Stimulated activated CD8-positive, alpha-beta memory T cell treated with anti-CD3 and anti-CD28 coated beads, Interleukin-7, amount 100 ng/mL, for 24 hours (primary cell): ENCODE results near the gene CMSS1.

Source experiments
- DNase-seq: peaks from one replicate; pipeline ENCODE4 v3.0.0-alpha.2; 2020; ENCODE audit warnings: low read depth

CMSS1 gene

DNA sequence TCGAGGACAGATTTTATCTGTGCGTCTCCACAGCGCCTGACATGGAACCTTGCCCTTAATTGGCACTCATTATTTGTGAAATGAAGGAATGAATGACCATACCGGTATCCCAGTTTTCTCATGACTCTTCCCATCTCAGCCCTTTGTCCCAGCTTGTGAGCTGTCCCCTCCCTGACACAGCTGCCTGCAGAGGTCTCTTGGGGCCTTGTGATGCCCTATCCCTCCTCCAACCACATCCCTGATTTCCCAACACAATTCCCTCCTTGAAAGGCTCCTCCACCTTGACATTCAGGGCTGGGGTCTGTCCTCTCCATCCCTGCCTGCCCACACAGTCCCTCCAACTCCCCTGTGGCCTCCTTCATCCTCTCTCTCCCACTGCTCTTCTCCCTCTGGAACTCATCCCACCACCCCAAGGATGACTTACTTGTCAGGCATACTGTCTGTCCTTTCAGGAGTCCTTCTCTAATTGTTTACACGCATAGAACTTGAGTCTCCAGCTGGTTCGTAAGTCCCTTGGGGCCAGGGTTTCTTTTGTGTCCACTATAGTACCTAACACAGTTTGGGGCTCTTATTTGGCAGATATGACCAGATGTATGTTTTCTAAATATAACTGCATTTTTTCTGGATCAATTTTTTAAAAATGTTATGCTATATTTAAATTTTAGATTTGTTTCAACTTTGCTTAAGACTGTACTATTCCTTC lies 332.2 kb downstream of the CMSS1 start:
- DNase-seq: no peak

DNA sequence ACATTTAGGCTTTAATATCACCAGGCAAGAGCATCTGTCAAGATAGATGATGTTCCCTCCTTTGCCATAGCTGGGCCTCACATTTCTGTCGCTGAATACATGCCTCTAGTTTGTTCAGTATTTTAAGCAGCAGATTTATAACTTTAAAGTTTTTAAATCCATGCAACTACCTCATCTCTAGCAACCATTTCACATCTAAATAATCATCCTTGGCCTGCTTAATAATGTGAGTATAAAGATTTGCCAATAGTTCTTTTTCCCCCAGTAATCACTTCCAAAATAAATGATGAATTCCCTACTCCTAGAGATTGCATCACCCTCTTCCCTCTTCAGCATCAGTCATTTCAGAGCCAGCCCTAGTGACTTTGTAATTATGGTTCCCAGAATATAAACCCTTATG lies 332.8 kb downstream of the CMSS1 start:
- no peak for DNase-seq

DNA sequence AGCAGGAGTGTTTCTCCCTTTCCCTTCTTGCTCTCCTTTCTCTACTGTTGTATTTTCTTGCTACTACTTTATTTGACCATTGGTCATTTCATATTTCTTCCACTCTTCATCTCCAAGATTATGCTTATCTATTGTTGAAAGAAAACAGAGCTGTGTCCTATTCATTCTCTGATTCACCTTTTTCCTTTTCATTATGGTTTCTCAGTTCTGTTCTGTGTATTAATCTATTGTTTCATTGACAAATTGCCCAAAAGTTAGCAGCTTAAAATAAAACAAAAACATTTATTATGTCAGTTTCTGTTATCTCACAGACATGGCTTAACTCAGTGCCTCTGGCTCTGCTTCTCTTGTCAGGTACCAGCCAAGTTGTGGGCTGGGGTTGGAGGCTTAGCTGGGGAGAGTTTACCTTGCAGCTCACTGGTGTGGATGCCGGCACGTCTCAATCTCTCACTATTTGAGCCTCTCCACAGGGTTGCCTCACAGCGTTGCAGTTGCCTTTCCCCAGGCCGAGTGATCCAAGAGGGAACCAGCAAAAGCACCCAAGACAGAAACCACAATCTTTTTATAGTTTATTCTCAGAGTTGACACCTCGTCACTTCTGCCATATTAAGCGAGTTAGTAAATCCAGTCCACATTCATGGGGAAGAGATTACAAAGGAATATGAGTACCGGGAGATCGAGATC lies 333.5 kb downstream of the CMSS1 start:
- no peak for DNase-seq

DNA sequence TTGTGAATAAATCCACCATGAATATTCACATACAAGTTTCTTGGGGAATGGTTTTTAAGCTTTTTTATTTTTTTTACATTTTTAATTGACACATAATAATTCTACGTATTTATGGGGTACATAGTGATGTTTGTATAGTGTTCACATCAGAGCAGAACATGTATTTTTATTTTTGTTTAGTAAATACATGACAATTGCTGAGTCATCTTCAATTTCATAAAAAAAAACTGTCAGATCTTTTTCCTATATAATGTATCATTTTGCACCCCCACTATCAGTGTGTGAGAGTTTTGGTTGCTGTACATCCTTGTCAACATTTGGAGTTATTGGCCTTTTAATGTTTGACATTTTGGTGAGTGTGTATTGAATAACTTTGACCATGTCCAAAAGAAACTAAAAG lies 336.5 kb downstream of the CMSS1 start:
- DNase-seq: no peak

DNA sequence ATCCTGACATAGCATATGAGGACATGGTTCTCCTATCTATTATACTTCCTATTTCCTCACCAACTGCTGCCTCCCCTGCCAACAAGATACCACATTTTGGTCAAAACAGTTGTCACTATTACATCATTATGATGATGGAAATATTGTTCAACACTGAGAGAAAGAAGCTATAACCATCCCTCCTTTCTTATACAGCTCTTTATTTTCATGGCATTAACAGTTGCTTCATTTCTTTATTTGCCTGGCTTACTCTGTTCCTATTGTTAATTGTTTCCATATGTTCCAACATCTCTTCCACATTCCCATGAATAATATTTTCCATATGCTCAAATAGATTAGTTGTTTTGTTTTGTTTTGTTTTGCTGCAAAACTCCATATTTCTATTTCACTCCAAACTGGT lies 337.5 kb downstream of the CMSS1 start:
- DNase-seq: no peak

DNA sequence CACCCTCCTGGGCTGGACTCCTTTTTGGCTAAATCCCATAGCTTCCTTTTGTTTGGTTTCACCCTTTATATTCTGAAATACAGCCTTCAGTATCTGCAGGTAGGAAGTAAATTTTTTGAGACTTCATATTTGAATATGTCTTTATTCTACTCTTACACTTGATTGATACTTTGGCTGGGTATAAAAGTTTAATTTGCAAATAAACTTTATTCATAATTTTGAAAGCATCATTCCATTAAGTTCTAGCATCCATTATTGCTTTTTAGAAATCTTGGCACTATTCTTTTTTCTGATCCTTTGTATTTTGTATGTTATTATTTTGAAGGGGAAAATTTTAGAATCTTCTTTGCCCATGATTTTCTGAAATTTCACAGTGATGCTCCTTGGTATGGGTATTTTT lies 337.9 kb downstream of the CMSS1 start:
- no peak for DNase-seq

DNA sequence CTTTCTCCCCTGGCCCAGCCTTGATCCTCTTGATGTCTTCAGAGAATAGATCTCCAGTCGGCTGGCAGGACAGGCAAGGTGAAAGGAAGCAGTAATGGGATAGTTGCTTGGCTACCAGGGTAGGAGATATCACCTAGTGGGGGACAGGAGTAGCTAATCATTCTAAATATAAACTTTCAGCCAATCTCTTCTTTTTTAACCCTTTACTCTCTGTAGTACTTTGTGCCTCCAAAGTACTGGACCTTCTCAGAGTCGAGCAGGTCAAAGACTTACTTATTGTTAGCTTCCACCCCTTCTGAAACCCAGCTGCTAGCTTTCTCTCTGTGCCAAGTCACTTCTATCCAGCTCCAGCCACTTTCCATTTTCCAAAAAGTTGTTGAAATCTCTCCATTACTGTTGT lies 340.0 kb downstream of the CMSS1 start:
- DNase-seq: no peak

DNA sequence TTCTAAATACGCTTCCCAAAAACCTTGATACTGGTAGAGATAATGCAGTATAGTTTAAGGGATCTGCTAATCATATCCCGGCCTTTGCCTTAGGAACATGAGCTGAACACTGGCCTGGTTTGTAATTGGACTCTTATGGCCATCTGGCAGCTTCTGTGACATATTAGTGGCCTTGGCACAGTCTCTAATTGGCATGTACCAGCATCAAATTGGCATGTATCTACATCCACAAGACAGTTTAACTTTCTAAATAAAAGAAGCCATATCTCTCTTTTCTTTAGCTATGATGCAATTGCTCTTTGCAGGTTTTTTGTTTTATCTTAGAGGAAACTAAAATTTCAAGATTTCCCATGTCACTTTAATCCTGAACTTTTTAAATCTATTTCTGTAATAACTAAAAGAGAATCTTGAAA lies 341.3 kb downstream of the CMSS1 start:
- DNase-seq: no peak

DNA sequence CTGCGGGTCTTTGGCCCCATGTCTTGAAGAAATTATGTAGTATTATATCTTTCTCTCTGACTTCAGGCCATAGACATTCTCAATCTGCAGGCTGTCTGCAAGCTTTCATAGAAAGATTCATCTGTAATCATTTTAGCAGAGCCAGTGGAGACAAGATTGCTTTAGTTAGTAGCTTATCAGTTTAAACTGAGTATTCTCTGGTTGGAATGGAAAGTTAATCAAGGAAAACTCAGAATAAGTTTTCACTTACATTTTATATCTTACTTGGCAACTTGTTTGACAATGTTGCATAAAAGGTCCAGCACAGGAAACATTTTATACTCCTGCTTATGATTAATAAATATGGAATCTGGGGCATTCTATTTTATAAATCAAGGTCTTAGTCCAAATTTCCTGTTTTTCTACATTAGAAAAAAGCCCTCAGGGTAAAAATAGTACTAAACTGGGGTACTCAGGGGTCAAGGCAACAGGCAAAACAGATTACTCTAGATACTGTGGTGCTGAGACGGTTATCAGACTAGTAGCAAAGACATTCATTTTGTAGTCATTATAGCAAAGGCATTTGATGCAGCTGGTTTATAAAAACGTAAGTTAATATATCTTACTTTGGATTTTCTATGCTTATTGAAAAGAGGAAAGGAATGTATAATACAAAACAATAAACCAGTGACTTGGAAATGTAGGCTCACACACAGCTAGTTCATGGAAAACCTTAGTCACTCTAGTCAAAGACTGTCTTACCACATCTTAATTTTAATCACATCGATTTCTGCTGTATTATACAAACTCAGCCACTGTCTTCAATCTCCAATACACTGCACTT lies 341.9 kb downstream of the CMSS1 start:
- DNase-seq: no peak

DNA sequence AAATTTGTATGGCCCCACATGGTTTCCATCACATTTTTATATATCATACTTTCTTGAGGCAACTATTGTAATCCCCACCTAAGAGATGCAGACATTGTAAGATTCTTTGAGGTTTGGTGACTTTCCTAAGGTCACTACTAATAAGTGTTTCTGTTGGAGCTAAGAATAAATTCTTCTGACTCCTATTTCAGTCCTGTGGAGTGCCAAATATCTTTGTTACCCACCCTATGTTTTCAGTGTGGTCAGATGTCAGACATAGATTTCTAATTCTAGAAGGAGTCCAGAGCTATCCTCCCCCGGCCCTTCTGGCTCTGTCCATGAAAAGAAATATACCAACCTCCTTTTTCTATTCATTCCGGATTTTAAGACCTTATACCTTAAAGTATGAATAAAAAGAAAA lies 342.9 kb downstream of the CMSS1 start:
- DNase-seq: no peak

DNA sequence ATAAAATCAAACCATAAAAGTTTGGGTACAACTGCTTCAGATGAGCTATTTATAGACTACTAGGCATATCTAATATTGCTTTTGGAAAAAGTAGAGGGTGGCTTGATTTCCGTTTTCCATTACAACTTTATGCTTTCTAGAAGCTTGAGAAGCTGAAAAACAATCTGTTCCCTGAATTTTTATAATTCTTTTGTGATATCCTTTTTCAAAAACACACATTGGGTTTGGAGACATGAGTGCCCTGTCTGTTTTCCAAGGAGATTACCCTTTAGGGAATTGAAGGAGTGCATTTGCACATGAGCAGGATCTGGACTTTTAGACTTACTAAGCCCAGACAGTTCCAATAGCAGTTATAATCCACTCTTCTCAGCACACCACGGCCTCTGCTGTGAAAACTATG lies 346.1 kb downstream of the CMSS1 start:
- DNase-seq: no peak

DNA sequence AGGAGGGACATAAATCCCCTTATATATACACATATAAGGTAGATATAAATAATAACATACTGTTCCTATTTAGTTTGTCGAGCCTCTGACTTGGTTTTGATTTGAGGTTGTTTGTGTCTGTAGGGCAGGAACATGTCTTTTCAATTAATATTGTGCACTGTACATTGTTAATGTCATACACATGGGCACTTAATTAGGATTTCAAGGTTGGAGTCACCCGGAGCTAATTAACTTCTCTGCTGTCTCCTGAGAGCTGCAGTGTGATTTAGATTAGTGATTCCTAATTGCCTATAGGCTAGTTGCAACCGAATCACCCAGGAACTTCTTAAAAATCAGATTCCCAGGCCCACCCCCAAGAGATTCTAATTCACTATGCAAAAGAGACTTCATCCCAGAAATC lies 347.1 kb downstream of the CMSS1 start:
- DNase-seq: no peak

DNA sequence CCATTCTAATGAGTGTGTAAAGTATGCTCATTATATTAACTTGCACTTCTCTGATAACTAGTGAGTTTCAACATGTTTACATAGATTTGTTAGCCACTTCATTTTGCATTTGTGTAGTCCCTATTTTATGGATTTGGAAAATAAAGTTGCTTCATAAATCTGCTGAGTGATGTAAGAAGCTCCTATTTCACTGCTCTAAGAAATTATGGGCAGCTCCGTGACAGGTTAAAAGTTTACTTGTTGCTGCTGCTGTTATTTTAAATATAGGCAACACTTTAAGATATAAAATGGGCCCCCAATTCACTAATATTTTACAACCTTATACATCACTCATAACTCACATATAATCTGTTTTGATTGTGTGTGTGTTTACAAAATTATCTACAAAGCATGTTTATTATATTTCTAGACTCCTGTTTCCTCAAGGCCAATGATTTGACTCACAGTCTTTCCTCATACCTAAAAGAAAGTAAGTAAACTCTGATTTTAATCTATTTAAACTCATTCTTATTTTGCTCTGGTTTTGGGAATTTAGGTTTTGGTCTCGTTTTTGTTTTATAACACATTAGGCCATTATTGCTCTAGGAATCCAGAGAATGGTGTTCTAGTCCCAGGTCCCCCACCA lies 348.4 kb downstream of the CMSS1 start:
- DNase-seq: no peak

DNA sequence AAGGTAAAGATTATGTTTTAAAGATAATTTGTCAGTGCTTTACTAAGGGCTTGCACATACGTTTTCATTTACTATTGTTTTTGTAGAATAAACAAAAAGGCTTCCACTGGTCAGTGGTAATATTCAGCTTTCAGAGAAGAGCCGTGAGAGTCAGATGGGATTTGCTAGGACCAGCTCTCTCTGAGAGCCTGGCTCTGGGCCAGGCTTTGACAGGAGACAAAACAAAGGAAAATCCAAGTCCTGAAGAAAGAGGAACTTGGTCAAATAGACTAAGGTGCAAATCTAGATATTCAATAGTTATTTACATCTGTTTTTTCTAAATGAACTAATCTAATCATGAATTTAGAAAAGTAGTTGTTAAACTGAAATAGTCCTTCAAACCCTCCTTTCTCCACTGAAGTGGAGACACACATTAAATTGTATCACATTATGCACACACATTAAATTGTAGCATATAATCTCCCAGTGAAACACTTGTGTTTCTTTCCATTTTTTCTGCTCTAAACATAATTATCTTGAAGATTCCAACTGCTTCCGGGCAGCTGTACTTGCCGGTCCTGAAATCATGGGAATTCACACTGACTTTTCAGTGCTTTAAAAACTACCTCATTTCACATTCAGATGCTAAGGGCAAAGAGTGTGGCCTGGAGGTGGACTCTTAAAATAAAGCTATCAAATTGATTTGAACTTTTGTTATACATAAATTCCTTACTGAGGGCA lies 351.7 kb downstream of the CMSS1 start:
- DNase-seq: no peak

DNA sequence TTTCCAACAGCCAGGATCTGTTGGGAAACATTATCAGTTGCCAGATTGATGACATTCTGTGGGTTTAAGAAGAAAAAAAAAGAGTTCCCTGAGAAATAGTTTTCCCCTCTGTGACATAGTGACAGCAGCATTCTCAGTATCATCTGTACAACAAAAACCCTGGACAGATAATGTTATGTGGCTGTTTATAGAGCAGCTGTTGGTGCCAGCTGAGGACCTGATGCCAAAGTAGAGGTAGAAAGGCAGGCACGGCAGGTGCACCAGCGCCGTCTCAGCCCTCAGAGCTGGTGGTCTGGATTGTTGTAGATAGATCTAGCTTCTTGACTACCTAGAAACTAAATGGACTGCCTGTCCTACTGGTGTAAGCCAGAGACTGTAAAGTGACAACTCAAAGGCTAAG lies 352.8 kb downstream of the CMSS1 start:
- no peak for DNase-seq

DNA sequence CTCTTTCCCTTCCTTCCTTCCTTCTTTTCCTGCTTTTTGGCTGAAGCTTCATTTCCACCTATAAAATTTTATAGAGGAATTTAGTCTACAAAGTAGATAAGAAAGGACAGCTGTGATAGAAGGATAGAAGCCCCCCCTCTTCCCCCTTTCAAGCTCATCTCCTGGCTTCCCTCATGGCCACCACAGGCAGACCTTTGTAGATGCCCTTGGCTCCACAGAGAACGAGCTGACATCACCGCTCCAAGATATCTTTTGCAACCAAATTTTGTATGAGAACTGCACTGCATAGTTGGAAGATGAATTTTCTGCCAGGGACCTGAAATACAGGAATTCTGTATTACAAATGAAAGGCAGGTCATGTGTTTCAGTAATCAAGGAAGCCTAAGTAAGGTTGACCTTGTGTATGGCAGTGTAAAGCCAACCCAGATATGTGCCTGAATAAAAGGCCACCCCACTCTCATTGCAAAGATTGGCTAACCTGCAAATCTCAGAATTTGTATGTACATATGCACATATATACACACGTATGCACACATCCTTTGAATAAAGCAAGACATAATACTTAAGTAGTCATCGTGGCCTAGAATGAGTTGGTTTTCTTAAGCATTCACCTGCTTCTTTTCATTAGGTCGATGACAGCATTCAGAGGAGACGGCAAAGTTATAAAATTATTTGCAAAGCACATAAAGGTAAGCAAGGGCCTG lies 353.7 kb downstream of the CMSS1 start:
- DNase-seq: no peak

DNA sequence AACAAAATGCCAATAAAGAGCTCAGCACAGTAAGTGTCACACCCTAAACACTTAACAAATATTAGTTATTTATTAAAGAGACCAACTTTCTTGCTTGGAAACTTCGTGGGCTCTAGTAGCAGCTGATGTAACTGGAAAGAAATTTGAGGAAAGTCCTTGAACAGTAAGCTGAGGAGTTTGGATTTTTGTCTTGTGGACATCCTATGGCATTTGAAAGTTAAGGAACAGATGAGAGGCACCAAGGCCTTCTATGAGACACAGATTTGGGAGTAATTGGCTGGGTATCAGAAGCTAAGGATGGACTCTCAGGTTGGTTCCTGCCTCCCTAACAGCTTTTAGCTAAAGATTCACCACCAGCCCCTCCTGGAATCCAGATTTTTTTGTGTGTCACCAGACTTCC lies 356.3 kb downstream of the CMSS1 start:
- no peak for DNase-seq

DNA sequence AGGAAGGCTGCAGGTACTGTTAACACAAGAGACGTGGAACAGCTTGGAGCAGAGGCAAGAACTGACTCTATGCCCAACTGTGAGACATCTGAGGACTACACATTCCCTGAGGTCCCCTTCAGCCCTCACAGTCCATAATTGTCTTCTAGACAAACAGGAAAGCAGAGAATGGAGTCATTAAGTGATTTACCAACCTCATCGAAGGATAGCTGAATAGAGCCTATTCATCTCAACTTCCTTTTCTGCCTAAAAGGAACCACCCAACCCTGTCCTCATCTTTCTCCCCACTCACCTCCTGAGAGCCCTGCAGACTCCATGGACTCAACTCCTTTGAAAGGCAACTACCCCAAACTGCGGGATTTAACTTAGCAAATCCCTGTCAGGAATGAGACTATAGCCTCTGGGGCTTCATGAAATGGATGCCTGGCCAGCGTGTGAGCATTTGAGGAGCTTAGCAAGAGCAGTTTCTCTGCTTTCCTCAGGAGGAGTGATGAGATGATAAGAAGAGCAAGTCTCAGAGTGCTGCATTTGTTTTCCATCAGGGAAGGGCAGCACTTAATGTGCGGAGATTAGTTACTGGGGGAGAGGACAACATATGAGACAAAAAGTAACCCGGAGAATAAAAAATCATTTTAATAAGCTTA lies 358.1 kb downstream of the CMSS1 start:
- DNase-seq: no peak

DNA sequence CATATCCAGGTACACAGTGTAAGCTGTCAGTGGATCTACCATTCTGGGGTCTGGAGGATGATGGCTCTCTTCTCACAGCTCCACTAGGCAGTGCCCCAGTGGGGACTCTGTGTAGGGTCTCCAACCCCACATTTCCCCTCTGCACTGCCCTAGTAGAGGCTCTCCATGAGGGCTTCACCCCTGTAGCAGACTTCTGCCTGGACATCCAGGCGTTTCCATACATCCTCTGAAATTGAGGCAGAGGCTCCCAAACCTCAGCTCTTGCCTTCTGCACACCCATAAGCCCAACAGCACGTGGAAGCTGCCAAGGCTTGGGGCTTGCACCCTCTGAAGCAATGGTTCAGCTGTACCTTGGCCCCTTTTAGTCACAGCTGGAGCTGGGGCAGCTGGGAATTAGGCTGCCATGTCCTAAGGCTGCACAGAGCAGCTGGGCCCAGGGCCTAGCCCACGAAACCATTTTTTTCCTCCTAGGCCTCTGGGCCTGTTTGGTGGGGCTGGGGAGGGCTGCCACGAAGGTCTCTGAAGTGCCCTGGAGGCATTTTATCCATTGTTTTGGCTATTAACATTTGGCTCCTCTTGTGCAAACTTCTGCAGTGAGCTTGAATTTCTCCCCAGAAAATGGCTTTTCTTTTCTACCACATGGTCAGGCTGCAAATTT lies 362.2 kb downstream of the CMSS1 start:
- no peak for DNase-seq

DNA sequence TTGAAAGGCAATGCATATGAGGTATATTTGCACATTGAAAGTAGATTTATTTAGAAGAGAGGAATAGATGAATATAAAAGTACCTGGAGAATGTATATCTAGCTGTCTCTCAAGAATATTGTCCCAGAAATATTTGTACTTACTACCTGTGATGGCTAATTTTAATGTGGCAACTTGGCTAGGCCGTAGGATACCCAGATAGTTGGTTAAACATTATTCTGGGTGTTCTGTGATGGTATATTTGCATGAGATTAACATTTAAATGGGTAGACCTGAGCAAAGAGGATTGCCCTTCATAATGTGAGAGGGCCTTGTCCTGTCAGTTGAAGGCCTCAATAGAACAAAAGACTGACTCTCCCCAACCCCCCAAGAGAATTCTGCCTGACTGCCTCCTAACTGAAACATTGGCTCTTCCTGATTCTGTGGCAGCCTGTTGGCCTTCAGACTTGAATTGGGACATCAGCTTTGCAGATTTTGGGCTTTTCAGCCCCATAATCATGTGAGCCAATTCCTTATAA lies 366.0 kb downstream of the CMSS1 start:
- no peak for DNase-seq
